ENCODE measurements around the gene ROBO4.

Gene ROBO4

DNA sequence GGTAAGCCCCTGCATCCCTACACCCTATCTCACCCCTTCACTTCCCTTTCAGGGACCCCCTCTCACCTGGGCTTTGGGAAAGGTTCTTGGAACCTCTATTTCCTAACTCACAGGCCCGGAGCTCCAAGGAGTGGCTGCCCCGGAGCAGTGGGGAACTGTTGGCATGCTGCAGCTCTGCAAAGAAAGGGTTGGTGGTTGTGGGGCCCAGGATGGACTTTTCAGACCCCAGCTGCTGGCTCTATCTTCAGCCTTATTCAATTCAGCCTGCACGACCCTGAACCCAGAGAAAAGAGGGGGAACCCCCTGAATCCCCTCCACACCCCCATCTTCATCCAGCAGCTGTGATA lies 10.0 kb downstream of the ROBO4 start:
- DNase-seq: no peak

GRCh38 chr11:124886978-124887666 lies 10.5 kb downstream of the ROBO4 start:
- DNase-seq: no peak

GRCh38 chr11:124886476-124886875 lies 11.2 kb downstream of the ROBO4 start:
- DNase-seq: no peak

DNA sequence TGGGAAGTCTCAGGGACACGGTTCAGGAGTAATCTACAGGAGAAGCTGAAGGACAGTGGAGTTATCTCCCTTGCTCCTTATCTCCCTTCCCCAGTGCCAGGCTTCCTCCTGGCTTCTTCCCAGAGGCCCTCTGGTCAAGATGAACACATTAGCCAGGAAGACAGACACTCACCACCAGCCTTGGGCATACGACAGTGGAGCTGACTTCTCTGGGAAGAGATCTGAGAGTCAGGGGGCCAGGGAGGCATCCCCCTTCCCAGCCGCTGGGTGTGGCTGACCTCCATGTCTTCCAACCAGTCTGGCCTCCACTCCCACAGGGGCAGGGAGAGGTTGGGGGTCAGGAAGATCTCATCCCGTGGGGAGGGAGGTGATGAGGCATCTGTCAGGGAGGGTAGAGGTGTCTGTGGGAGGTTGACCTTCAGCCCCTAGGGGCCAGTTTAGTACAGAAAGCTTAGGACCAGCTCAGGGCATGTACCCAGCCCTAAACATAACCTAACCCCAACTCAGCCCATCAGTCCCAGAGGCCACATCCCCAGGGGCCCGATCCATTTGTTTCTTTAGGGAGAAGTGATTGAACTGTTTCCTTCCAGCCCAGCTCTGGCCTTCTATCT lies 12.7 kb downstream of the ROBO4 start:
- DNase-seq: no peak

GRCh38 chr11:124884340-124884739 lies 13.3 kb downstream of the ROBO4 start:
- DNase-seq: no peak

- no peak for DNase-seq
Measured at GRCh38 chr11:124882339-124883071, 15.2 kb downstream of the ROBO4 start.

GRCh38 chr11:124880958-124881357 lies 16.7 kb downstream of the ROBO4 start:
- no peak for DNase-seq

- no peak for DNase-seq
Measured at GRCh38 chr11:124880290-124880611, 17.4 kb downstream of the ROBO4 start.

DNA sequence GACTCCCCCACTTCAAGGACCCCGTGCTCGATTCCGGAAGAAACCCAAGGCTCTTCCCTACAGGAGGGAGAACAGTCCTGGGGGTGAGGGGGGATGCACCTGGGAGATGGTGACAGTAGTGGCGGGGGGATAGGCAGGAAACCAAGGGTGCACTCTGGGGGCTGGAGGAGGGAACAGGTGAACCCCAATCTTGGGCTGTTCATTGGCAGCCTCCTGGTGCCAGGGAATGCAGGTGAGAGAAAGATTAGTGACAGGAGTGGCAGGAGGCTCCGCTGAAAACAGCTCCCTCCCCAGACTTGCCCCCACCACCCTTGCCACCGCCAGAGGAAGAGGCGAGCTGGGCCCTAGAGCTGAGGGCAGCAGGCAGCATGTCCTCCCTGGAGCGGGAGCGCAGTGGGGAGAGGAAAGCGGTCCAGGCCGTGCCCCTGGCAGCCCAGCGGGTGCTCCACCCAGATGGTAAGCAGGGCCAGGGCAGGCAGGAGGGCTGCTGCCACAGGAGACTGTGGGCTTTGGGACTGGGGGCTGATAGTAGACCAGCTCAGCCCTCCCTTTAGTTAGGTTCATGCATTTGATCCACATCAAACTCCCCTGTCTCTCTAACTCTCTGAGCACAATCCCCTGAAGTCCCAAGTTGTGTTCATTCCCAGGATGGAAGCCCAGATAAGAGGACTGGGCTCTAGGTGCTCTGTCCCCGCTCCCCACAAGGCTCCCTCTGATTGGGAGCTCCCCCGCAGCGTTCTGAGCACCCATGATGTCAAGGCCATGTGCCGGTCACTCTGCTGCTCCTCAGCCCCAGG lies 18.0 kb downstream of the ROBO4 start:
- DNase-seq: no peak

DNA sequence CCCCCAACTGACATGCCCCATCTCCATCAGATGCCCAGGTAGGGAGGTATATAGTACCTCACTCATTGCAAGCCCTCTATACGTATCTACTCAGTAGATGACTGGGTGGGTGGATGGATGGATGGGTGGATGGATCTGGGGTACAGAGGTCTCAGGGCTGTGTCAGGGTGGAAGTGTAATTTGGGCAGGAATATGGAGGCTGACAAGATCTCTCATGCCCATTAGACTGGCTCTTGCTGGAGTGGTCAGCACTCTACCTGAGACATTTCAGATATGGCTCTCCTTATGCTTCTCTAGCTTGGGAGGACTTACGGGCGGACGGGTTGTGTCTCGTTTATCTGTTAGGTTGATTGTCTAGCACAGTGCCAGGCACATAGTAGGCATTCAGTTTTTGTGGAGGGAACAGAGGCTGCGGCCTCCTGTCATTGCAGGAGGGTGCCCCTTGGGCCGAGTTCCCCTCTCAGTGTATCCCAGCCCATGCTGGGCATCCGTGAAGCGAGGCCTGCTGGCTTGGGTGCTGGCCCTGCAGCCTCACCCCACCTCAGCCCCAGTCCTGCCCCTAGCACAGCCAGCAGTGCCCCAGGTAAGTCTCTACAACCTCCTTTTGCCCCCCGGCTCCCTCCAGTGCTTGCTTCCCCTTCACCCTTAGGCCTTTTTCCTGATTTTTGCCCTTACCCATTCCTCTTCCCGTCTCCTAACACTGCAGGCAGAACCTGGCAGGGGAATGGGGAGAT lies 18.7 kb downstream of the ROBO4 start:
- no peak for DNase-seq

GRCh38 chr11:124877910-124878758 lies 19.5 kb downstream of the ROBO4 start:
- DNase-seq: no peak

DNA sequence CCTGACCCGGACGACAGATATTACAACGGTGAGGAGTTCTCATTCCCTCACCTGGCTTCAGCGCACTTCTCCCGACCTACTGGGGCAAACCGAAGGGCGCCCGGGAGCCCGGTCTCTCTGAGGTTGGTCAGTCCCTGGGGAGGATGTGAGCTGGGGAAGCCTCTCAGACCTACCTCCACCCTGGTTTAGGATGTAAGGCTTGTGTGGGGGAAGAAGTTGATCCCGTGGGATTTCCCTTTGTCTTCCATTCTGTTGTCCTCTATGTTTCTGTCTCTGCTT lies 20.1 kb downstream of the ROBO4 start:
- DNase-seq: no peak

DNA sequence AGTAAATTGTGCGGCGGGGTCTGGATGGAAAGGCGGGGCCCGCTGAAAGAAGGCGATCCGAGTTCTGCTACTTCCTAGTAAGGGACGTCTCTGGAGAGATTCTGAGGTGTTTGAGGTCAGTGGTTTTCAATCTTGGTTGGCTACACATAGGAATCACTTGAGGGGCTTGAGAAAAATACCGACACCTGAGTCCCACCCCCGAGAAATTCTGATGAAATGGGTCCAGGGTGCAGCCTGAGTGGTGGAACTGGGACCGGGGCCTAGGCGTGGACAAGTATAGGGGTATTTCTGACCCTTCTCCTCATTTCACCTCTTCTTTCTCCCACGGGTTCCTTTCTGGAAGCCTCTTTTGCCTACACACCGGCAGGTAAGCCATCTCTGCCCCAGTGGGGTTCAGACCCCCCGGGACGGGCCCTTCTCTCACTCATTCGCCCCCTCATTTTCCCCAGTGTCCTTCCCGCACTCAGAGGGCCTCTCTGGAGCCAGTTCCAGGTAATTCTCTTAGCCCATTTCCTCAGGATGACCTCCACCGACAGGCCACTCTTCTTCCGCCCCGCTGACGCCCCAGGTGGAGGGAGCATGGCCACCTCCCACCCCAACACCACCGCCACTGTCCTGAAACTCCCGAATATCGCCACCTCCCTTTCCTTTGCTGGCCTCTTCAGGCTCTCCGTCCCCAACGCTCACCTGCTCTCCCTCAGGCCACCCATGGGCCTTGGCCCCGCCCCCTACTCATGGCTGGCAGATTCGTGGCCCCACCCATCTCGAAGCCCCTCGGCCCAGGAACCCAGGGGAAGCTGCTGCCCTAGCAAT lies 20.6 kb downstream of the ROBO4 start:
- DNase-seq: no peak

DNA sequence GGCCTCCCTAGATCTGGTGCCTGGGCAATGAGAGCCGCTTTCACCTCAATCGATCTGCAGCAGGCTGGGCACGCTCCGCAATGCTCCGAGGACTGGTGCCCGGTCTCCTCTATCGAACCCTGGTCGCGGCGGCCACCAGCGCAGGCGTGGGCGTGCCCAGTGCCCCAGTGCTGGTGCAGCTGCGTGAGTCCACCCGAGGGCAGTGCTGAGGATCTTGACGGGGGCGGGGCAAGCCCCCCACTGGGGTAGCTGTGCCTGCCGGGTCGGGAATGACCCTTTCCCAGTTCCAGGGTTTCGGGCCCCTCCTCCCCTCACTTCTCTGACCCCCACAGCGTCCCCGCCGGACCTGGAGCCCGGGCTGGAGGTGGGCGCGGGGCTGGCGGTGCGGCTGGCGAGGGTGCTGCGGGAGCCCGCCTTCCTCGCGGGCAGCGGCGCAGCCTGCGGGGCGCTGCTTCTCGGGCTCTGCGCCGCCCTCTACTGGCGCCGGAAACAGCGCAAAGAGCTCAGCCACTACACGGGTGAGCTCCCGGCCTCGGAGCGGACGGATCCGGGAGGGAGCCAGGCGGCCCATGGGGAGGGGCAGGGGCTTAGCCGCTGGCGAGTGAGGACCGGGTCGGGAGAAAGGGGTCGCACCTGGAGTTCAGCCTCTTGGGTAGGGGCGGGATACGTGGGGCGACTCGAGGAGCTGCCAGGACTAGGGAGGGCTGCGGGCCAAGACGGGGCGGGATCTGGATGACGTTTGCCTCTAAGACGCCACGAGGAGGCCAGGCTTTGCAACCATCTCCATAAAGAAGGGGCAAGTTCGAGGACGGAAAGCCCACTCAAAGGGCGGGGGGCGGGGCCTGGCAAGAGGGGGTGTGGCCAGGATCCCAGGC lies 21.5 kb downstream of the ROBO4 start:
- DNase-seq: peak; percentile 52

DNA sequence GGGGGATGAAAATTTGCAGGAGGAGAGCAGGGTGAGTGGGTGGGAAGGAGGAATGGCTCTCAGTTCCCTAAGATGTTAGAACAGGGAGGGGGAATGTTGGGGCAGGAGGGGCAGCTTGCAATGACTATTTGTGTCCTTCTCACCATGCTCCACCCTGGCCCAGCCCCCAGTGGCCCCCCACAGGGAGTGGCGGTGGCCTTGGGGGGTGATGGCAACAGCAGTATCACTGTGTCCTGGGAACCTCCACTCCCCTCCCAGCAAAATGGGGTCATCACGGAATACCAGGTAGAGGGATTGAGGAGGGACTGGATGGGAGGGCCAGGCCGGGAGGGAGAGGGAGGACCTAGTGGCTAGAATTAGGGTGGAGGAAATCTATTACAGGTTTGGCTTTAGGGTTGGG lies 22.3 kb downstream of the ROBO4 start:
- no peak for DNase-seq

- no peak for DNase-seq
Measured at GRCh38 chr11:124874571-124875255, 23.0 kb downstream of the ROBO4 start.

GRCh38 chr11:124873951-124874350 lies 23.7 kb downstream of the ROBO4 start:
- DNase-seq: no peak

DNA sequence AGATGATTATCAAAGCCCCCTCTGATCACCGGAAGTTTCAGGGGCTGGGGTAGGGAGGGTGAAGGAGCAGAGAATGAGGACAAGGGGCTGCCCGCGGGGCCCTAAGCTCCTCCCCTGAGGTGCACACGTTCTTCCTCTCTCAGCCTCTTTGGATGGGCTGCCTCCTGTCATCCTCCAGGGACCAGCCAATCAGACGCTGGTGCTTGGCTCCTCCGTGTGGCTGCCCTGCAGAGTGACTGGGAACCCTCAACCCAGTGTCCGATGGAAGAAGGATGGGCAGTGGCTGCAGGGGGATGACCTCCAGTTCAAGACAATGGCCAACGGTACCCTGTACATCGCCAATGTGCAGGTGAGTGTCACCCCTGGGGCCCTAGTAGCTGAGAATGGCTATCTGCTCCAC lies 24.9 kb downstream of the ROBO4 start:
- DNase-seq: no peak

DNA sequence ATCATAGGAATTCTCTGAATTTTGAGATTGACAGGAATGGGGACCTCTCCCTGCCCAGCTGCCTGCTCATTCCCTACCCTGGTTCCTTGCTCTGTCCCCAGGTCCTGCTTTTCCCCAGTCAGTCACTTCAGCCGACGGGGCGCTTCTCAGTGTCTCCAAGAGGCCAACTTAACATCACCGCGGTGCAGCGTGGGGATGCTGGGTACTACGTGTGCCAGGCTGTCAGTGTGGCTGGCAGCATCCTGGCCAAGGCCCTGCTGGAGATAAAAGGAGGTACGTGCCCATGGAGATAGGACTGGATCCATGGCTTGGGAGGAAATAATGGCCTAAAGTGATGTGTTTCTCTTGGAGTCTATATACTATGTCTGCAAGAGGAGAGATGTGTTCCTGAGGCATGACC lies 25.4 kb downstream of the ROBO4 start:
- no peak for DNase-seq

GRCh38 chr11:124870430-124870829 lies 27.2 kb downstream of the ROBO4 start:
- no peak for DNase-seq

All from GF-D8 (cell line).